H1 (cell line): Measurements from ENCODE around the gene ZNF423. TPM values are rescaled to one million over a fixed set of nuclear protein-coding genes. Genes with fewer than 3 reads are reported as not detected.

Experiments
- CTCF ChIA-PET: fragments of 300-600 bp; sonication (Branson Sonifier 250); formaldehyde crosslinking; loops from one replicate; lab custom pipeline; 2021; ENCODE audit not compliant: partially characterized antibody; lab: Charles Lee
- POLR2A ChIA-PET: fragments of 300-600 bp; sonication (Branson Sonifier 250); formaldehyde crosslinking; loops from one replicate; lab custom pipeline; 2021; ENCODE audit warnings: inconsistent platforms; ENCODE audit not compliant: partially characterized antibody; lab: Charles Lee
- DNase-seq, 2 experiments: peaks; one replicate each; pipeline versions ENCODE4 v3.0.0 to v3.0.0-alpha.2; 2010 to 2022; ENCODE audit warnings: low spot score in 2 of 2, low read depth in 1 of 2, mixed read lengths in 1 of 2
- FAIRE-seq: peaks from 2 replicates; lab custom pipeline; 2011; peaks lifted over from hg19 to GRCh38; lab: Jason Lieb, UNC
- H2AFZ ChIP-seq: 2 replicates; pipeline ENCODE4 v1.8.1; 2012; ENCODE audit warnings: low read length, inconsistent platforms
- H2AK5ac ChIP-seq: 2 replicates; pipeline ENCODE4 v1.6.1; 2013; ENCODE audit warnings: low read depth, low read length
- H2BK120ac ChIP-seq: replicated peaks from 2 replicates; pipeline ENCODE3; 2013; ENCODE audit warnings: low read depth, low read length, inconsistent platforms
- H2BK12ac ChIP-seq: 2 replicates; pipeline ENCODE4 v1.6.1; 2013; ENCODE audit warnings: low read depth, low read length
- H2BK15ac ChIP-seq: 2 replicates; pipeline ENCODE4 v1.6.1; 2013; ENCODE audit warnings: low read length
- H2BK20ac ChIP-seq: 2 replicates; pipeline ENCODE4 v1.6.1; 2013; ENCODE audit warnings: low read length
- H2BK5ac ChIP-seq: 2 replicates; pipeline ENCODE4 v1.6.1; 2013; ENCODE audit warnings: low read depth, low read length
- H3K14ac ChIP-seq: 2 replicates; pipeline ENCODE4 v1.6.1; 2013; ENCODE audit warnings: inconsistent platforms; ENCODE audit not compliant: insufficient read length
- H3K18ac ChIP-seq: 2 replicates; pipeline ENCODE4 v1.6.1; 2013; ENCODE audit warnings: low read length; ENCODE audit errors: extremely low read depth
- H3K23ac ChIP-seq: 2 replicates; pipeline ENCODE4 v1.6.1; 2013; ENCODE audit warnings: inconsistent platforms; ENCODE audit not compliant: insufficient read length
- H3K23me2 ChIP-seq: 2 replicates; pipeline ENCODE4 v1.6.1; 2013; ENCODE audit warnings: low read depth, low read length
- H3K27ac ChIP-seq: 2 replicates; pipeline ENCODE4 v1.6.1; 2011; ENCODE audit warnings: low read depth, low read length, inconsistent platforms
- H3K27me3 ChIP-seq, 4 experiments: replicated peaks in 1 of 4; 1 replicate in 1 of 4; 2 replicates in 3 of 4; pipeline versions ENCODE4 v1.6.1 to v1.8.1; 2011 to 2013; ENCODE audit warnings: low read length in 3 of 4, mild to moderate bottlenecking in 3 of 4, inconsistent platforms in 2 of 4, mixed read lengths in 2 of 4, moderate library complexity in 1 of 4; ENCODE audit not compliant: control insufficient read depth in 3 of 4, insufficient read depth in 3 of 4; ENCODE audit errors: extremely low read depth in 1 of 4
- H3K36me3 ChIP-seq, 4 experiments: 2 replicates each; pipeline versions ENCODE4 v1.6.1 to v1.8.1; 2011 to 2013; ENCODE audit warnings: mild to moderate bottlenecking in 4 of 4, low read length in 3 of 4, moderate library complexity in 2 of 4, control low read depth in 1 of 4, inconsistent platforms in 1 of 4; ENCODE audit not compliant: insufficient read depth in 4 of 4, control insufficient read depth in 2 of 4
- H3K4ac ChIP-seq: replicated peaks from 2 replicates; pipeline ENCODE3; 2013; ENCODE audit warnings: low read length, low read depth, mixed read lengths, inconsistent platforms; ENCODE audit not compliant: insufficient read length
- H3K4me1 ChIP-seq, 4 experiments: replicated peaks in 1 of 4; 1 replicate in 1 of 4; 2 replicates in 3 of 4; pipeline versions ENCODE4 v1.6.1 to v1.8.1; 2011 to 2013; ENCODE audit warnings: low read length in 3 of 4, inconsistent platforms in 2 of 4, mixed read lengths in 1 of 4; ENCODE audit not compliant: insufficient read depth in 4 of 4, control insufficient read depth in 3 of 4
- H3K4me2 ChIP-seq, 2 experiments: 2 replicates each; pipeline versions ENCODE4 v1.6.1 to v1.8.1; 2011 to 2013; ENCODE audit warnings: low read depth in 2 of 2, low read length in 2 of 2, control low read depth in 1 of 2, inconsistent platforms in 1 of 2, mild to moderate bottlenecking in 1 of 2; ENCODE audit not compliant: insufficient read depth in 1 of 2
- H3K4me3 ChIP-seq, 4 experiments: fragments of 200-600, 300-600 bp in 1 of 4; sonication (generic), shearing (Covaris generic), sonication (Bioruptor Twin) in 1 of 4; 2 replicates each; pipeline versions ENCODE4 v1.5.1 to v1.8.1; 2011 to 2016; ENCODE audit warnings: low read length in 4 of 4, low read depth in 3 of 4, control low read depth in 2 of 4, inconsistent platforms in 2 of 4, mild to moderate bottlenecking in 2 of 4, mixed read lengths in 1 of 4, moderate library complexity in 1 of 4; ENCODE audit not compliant: insufficient read depth in 2 of 4; ENCODE audit errors: extremely low read depth in 1 of 4
- H3K56ac ChIP-seq: replicated peaks from 2 replicates; pipeline ENCODE3; 2013; ENCODE audit warnings: low read depth, mild to moderate bottlenecking, mixed read lengths, low read length, inconsistent platforms; ENCODE audit not compliant: insufficient read length
- H3K79me1 ChIP-seq: 2 replicates; pipeline ENCODE4 v1.6.1; 2013; ENCODE audit warnings: low read depth, low read length, control low read depth
- H3K79me2 ChIP-seq, 2 experiments: 2 replicates each; pipeline versions ENCODE4 v1.6.1 to v1.8.1; 2012 to 2013; ENCODE audit warnings: low read length in 2 of 2, mild to moderate bottlenecking in 2 of 2, inconsistent platforms in 1 of 2; ENCODE audit not compliant: insufficient read depth in 2 of 2, control insufficient read depth in 1 of 2
- H3K9ac ChIP-seq, 4 experiments: replicated peaks in 1 of 4; 1 replicate in 1 of 4; 2 replicates in 3 of 4; pipeline versions ENCODE4 v1.6.1 to v1.8.1; 2011 to 2013; ENCODE audit warnings: low read depth in 3 of 4, low read length in 3 of 4, control low read depth in 2 of 4, mild to moderate bottlenecking in 2 of 4, moderate library complexity in 2 of 4, inconsistent platforms in 1 of 4; ENCODE audit errors: extremely low read depth in 1 of 4
- H3K9me3 ChIP-seq, 2 experiments: 2 replicates each; pipeline versions ENCODE4 v1.6.1 to v1.8.1; 2012 to 2013; ENCODE audit warnings: mild to moderate bottlenecking in 2 of 2, moderate library complexity in 2 of 2, control low read depth in 1 of 2, inconsistent platforms in 1 of 2, low read depth in 1 of 2, low read length in 1 of 2, mixed read lengths in 1 of 2; ENCODE audit not compliant: insufficient read depth in 2 of 2
- H4K20me1 ChIP-seq, 2 experiments: replicated peaks in 1 of 2; 2 replicates each; pipeline versions ENCODE3 to v1.8.1; 2011 to 2013; ENCODE audit warnings: inconsistent platforms in 2 of 2, low read length in 2 of 2, mild to moderate bottlenecking in 1 of 2; ENCODE audit not compliant: insufficient read depth in 2 of 2, control insufficient read depth in 1 of 2
- H4K5ac ChIP-seq: 2 replicates; pipeline ENCODE4 v1.6.1; 2013; ENCODE audit warnings: low read length, low read depth, mixed read lengths, inconsistent platforms; ENCODE audit not compliant: insufficient read length
- H4K8ac ChIP-seq: 2 replicates; pipeline ENCODE4 v1.8.0; 2013; ENCODE audit warnings: mild to moderate bottlenecking, moderate library complexity, low read length, inconsistent platforms; ENCODE audit not compliant: insufficient read depth; ENCODE audit errors: extremely low read depth
- H4K91ac ChIP-seq: replicated peaks from 2 replicates; pipeline ENCODE3; 2013; ENCODE audit warnings: low read length, mixed read lengths, inconsistent platforms; ENCODE audit not compliant: insufficient read length
- ASH2L ChIP-seq: fragments of 200-600, 300-600 bp; sonication (generic); IDR thresholded peaks from one replicate; pipeline ENCODE4 v1.7.1; 2017; ENCODE audit warnings: low read length
- RAD21 ChIP-seq, 2 experiments: IDR thresholded peaks in 1 of 2; conservative IDR thresholded peaks in 1 of 2; 2 replicates each; pipeline ENCODE4 v1.6.1; 2011; ENCODE audit warnings: low read depth in 2 of 2, low read length in 2 of 2, improper control_type of control experiment in 1 of 2, inconsistent platforms in 1 of 2, mild to moderate bottlenecking in 1 of 2, moderate library complexity in 1 of 2
- WGBS, 2 experiments: shearing (Covaris generic) in 1 of 2; methylation state at CpG; one replicate each; pipeline versions ENCODE4 v1.1.6 to v1.1.7; 2013 to 2015; ENCODE audit warnings: low lambda C conversion rate in 2 of 2, mixed read lengths in 2 of 2, inconsistent platforms in 1 of 2, low coverage in 1 of 2, missing lambda C conversion rate in 1 of 2; ENCODE audit not compliant: insufficient replicate concordance in 2 of 2, insufficient coverage in 1 of 2, insufficient read length in 1 of 2; ENCODE audit errors: extremely low coverage in 1 of 2, missing lambda C conversion rate in 1 of 2; 5-methylcytosine and 5-hydroxymethylcytosine counted together
- polyA plus RNA-seq, 7 experiments: library from polyadenylated mRNA; depleted of rRNA in 3 of 7; stranded (reverse) in 5 of 7; unstranded in 2 of 7; fragments of >200 nt in 5 of 7; fragments of 200-250 nt in 2 of 7; gene quantifications; 1 replicate in 5 of 7; 2 replicates in 1 of 7; 4 replicates in 1 of 7; pipeline versions ENCODE4 v1.2.1 to v1.2.3, GENCODE V29; 2011 to 2013; ENCODE audit warnings: missing spikeins in 2 of 7, mixed read lengths in 2 of 7
- total RNA-seq: library from RNA; stranded (reverse); fragmentation: NEBNext Ultra II Directional; extraction: Animal tissue kit (Norgen Biotek cat#: 25700); gene quantifications from 2 replicates; pipeline ENCODE4 v1.2.1, GENCODE V29; 2021

ZNF423 gene
- total and polyA plus RNA-seq, 2 of the 8 experiments (the other 6 are each of a cell fraction or from before 2014, with no cell fraction given): 38.2 to 52.3 TPM

DNA sequence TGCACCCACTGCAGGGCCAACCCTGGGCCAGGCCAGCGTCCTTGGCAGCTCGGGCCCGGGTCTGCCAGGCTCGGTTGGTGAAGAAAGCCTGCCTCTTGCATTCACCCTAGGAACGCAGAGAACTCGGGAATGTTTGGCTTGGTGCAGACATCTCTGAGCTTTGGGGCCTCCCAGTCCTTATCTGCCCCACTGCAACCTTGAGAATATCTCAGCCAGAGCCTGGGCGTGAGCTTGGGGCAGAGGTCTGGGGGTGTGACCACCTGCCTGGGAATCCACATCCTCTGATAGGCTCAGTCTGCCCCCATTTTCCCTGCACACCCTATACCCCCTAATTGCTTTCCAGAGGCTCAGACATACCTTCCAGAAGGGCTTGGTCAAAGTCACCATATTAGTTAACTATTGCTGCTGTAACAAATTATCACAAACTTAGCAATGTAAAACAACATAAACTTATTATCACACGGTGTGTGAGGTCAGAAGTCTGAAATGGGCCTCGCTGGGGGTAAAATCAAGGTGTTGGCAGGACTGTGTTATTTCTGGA, 30.7 kb upstream of the ZNF423 start:
- Histone ChIP-seq H3K23me2 (no peaks in the 10 kb centered on the region), H3K4me1 (peaks cover 0 to 13% (median 6%) of the 10 kb centered on the region in 4 experiments; a peak in 5 of 7 replicates), H2BK120ac (no peak overlapping the region), H4K5ac (no peak overlapping the region), H3K14ac (no peak overlapping the region), H3K4me3 (no peak overlapping the region), H3K9me3 (peaks cover 0 to 3% of the 10 kb centered on the region in 2 experiments; a peak in 1 of 4 replicates), H4K20me1 (no peaks in the 10 kb centered on the region), H3K4ac (no peak overlapping the region), H2AFZ (0 out of 2 replicates have a peak overlapping the region, but pooled peaks have one; percentile 20), H2AK5ac (no peak overlapping the region), H2BK15ac (no peak overlapping the region), H4K8ac (0 out of 2 replicates have a peak overlapping the region, but pooled peaks have one; percentile 63), H3K27ac (no peak overlapping the region), H4K91ac (no peak overlapping the region), H2BK20ac (no peak overlapping the region), H3K27me3 (no peaks in the 10 kb centered on the region), H3K79me1 (no peaks in the 10 kb centered on the region), H2BK5ac (no peak overlapping the region), H3K4me2 (no peak overlapping the region), H3K79me2 (no peaks in the 10 kb centered on the region), H3K36me3 (no peaks in the 10 kb centered on the region), H3K23ac (no peak overlapping the region), H2BK12ac (no peak overlapping the region), H3K56ac (no peak overlapping the region), H3K9ac (no peak overlapping the region), H3K18ac (no peak overlapping the region)
- ChIA-PET POLR2A (no interaction called here), CTCF (interaction anchor here (1.0 to 12.7 kb wide), 4 partner anchors 11 to 36 kb away, joined by 3 to 99 read pairs (median 40); no protein-coding TSS in a partner anchor)
- WGBS, 2 experiments: 93% methylated on average over 9 of the region's 9 CpGs; no CpG with 5 or more reads in 1 of the 2 experiments
- FAIRE-seq: no peak
- TF ChIP-seq ASH2L (no peak), RAD21 (IDR thresholded peaks at IDR 0.05 in 1 of 2, conservative IDR thresholded peaks at IDR 0.05 in 1 of 2; ENCODE audit: low read depth in 2 of 2, low read length in 2 of 2) (no peak)
- DNase-seq: no peak
